GM19468 (cell line): Measurements from ENCODE around the gene SUMO3.
"Not testable (repeated sequence)": the region's sequence is repeated elsewhere in the genome, so short reads cannot be mapped to it uniquely, and the experiment has no call there.

Experiments
- ATAC-seq: cut with Tn5 transposase; IDR thresholded peaks from one replicate; pipeline ENCODE4 v1.9.1; 2021; ENCODE audit warnings: mild to moderate bottlenecking, moderate library complexity, moderate number of reproducible peaks; ENCODE audit not compliant: unreplicated experiment; ENCODE audit errors: extremely low read depth

SUMO3 gene

DNA sequence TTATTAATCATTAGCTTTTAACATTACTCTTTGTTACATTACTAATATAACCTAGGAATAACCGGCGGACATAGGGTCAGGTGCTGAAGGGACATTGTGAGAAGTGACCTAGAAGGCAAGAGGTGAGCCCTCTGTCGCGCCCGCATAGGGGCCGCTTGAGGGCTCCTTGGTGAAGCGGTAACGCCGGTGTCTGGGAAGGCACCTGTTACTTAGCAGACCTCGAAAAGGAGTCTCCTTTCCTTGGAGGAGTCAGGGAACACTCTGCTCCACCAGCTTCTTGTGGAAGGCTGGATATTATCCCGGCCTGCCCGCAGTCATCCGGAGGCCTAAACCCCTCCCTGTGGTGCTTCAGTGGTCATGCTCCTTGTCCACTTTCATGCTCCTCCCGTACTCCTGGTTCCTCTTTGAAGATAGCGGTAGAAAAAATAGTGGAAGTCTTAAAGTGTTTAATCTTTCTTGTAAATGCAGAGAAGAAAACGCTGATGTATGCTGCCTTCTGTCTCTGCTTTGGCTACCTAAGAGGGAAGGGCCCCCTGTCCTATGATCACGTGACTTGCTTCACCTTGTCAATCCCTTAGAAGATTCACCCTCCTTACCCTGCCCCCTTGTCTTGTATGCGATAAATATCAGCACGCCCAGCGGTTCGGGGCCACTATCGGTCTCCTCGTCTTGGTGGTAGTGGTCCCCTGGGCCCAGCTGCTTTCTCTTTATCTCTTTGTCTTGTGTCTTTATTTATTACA lies 14.8 kb upstream of the SUMO3 start:
- not testable (repeated sequence) for ATAC-seq

DNA sequence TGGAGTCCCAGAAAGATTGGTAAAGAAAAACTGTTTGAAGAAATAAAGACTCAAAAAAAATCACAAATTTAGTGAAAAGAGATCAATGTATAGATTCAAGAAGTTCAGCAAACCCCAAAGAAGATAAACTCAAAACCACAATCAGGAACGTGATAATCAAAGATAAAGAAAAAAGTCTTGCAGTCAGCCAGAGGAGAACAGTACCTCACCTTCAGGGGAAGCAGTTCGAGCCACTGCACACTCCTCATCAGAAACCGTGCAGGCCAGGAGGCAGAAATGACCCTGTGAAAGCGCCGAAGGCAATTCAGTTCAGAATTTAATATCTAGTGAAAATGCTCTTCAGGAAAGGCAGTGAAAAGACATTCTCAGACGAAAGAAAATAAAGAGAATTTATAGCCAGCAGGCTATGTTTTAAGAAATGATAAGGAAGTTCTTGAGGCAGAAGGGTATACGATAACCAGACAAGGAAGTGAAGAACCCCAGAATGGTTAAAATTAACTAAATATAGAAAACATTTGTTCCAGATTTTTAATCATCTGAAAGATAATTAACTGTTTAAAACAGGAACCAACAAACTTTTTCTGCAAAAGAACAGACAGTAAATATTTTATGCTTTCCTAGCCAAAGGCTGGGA lies 13.5 kb upstream of the SUMO3 start:
- ATAC-seq = no peak

DNA sequence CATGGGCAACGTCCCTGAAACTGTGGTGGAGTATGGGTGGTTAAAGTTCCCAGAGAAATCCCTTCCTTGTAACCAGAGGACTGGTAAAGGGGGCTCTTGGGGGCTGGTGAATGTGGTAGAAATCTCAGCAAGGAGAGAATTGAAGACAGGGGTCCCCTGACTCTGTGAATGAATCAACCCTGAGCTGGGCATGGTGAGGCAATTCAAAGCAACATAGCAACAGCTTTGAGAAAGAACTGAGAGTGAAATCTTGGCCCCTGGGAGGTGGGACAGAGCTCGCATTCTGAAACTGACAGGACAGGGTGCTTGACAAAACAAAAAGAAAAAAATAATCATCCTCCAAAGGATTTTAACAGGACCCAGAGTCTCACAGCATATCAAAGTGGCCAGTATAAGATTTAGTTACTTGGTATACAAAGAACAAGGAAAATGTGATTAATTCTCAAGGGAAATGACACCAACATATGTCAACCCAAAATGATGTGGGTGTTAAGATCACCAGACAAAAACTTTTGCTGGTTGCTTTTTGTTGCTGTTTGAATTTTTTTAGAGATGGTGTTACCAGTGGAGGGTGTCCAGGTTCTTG lies 11.7 kb upstream of the SUMO3 start:
- ATAC-seq = no peak

DNA sequence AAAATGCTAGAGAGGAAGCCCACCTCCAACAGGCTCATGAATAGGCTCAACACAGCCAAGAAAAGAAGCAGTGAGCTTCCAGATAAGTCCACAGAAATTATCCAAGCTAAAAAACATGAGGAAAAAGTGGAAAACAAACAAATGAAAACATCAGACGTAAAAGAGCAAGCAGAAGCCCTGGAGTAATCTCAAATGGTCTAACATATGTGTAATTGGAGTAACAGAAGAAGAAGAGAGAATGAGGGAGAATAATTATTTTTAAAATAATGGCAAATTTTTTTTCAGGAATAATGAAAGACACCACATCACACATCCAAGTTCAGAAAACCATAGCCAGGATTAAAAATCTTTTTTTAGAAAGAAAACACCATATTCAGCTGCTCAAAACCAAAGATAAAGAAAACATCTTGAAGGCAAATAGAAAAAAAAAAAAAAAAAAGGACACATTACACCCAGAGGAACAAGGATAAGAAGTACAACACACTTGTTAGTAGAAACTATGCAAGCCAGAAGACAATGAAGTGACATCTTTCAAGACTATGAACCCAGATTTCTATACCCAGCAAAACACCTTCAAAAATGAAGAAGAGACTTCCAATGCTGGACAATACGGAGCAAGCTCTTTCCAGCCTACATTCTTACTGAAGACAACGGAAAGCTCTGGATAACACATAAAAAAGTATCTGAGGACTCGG lies 10.6 kb upstream of the SUMO3 start:
- no peak for ATAC-seq

DNA sequence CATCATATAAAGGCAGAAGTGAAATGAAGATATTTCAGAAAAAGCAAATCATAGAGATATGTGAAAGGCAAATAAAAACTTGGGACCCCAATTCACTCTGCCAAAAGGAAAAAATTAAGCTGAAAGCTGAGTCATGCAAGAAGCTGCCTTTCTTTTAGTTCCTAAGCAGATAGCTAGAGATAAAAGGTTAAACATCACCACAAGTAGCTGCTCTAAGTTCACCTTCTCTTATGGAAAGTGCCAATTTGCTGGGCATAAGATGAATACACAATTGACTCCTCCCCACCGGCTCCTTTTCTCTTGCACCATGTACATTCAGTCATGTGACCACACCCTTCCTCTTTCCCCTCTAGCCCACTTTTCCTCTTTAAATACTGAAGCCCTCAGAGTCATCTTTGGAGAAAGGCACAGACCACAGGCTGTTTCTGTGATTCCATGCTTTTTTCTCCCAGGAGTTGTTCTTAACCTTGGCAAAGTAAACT lies 5.4 kb upstream of the SUMO3 start:
- ATAC-seq = no peak

DNA sequence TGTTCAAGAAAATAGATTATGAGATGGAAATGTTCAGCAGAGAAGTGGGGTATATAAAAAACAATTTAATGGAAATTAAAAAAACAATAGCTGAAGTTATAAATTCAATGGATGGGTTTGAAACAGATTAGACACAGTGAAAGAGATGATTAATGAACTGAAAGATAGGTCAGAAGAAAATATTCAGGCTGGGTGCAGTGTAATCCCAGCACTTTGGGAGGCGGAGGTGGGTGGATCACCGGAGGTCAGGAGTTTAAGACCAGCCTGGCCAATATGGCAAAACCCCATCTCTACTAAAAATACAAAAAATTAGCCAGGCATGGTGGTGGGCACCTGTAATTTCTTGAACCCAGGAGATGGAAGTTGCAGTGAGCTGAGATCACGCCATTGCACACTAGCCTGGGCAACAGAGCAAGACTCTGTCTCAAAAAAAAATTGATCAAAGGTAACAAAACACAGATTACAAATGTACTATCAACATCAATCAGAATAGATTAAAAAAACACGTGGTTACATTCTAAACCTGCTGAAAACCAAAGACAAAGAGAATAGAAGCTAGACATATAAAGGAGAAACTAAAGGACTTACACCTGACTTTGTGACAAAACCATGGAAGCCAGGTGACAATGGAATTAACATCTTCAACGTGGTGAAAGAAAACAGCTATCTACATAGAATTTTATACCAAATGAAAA lies 4.8 kb upstream of the SUMO3 start:
- no peak for ATAC-seq

DNA sequence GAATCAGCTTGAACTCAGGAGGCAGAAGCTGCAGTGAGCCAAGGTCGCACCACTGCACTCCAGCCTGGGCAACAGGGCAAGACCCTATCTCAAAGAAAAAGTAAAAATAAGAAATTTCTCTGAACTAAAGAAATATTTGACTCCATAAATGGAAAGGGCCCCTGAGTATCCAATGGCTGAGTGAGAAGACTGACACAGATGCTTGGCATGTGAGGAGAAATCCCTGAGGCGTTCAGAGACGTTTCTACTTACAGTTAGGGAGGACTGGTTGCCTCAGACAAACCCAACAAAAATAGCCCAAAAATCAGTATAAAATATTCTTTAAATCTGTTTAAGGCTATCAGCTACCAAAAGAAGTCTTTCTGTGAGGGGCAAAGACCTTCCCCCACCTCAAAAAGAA lies 3.0 kb upstream of the SUMO3 start:
- ATAC-seq = no peak

DNA sequence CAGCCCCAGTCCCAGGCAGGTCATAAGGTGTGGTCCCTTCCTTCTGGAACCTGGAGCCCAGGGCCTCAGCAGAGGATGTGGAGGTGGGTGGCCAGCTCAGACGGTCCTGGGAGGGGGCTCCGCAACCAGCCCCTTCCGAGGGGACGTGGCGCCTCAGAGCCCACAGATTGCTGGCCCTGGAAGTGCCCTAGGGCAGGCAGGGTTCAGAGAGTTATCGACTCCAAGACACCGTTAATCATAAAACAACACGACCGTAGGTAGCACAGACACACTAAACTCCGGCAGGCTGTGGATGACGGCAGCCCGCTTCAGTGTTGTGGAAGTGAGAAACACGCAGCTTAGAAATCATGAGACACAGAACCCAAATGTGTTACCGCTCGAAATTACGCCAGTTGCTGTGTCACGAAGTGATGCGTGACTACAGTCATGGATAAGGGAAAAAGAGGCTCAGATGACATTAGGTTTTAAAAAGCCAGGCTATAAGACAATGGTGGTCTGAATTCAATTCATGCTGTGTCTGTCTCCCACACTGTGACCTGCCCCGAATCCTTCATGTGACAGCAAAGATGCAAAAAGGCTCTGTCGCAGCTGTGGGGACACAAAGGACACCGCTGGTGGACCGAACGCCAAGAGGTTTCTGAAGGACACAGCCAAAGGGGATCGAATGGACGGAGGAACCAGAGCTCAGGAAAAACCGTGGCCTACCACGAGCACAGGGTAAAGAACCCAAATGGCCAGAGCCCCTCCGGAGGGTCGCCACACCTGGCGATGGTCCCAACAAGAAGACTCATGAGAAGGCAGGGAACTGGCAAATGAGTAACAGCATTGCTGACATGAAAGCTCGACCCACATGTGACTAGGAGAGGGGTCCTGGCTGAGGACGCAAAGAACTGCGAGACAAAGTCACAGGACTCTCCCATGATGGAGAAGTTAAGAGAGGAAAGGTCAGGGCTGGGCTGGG lies 1.7 kb upstream of the SUMO3 start:
- no peak for ATAC-seq

DNA sequence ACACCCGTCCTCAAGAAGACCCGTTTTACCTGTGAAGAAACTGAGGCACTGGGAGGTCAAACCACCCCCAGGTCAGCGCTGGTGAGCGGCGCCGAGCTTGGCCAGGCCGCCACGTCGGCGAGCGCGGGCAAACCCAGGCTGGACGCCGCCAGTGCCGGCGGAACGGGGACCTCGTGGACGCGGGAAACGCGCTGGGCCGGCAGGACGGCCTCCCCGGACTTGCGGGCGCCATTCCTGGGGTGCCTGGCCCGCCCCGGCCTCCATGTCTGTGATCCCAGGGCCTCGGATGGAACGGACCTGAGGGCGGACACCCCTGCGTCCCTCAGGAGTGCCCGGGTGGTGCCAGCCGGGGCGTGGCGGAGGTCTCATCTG lies 764 bp upstream of the SUMO3 start:
- ATAC-seq = no peak

DNA sequence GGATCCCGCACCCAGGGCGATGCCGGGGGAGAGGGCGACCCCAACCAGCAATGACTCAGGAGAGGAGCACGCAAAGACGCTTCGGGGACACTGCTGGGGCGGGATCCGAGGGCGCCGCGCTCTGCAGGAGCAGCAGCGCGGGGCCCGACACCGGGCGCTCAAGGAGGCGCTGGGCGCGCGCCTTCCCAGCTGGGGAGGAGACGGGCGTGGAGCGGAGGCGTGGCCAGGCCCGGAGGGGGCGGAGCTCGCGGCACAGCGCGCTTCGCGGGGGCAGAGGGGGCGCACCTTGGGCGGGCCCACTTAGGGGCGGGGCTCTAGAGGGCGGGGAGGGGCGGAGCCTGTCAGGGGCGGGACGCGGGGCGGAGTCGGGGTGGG lies 369 bp downstream of the SUMO3 start:
- ATAC-seq = peak; percentile 50

DNA sequence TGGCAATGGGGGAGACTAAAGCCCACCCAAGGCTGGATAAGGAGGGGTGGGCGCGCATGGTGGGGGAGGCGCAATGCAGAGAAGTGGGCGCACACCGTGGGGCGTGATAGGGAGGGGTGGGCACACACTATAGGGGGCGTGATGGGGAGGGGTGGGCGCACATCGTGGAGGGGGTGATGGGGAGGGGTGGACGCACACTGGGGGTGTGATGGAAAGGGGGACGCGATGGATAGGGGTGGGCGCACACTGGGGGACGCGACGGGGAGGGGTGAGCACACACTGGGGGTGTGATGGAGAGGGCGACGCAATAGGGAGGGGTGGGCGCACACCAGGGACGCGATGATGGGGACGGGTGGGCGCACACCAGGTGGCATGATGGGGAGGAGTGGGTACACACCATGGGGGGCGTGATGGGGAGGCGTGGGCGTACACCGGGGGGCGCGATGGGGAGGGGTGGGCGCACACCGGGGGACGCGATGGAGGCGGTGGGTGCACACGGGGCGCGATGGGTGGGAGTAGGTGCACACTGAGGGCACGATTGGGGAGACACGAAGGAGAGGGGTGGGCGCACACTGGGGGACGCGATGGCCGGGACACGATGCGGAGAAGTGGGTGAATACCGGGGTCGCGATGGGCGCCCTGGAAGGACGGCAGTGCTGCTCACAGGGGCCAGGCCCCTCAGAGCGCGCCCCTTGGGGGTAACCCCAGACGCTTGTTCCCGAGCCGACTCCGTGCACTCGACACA lies 929 bp downstream of the SUMO3 start:
- ATAC-seq = no peak

DNA sequence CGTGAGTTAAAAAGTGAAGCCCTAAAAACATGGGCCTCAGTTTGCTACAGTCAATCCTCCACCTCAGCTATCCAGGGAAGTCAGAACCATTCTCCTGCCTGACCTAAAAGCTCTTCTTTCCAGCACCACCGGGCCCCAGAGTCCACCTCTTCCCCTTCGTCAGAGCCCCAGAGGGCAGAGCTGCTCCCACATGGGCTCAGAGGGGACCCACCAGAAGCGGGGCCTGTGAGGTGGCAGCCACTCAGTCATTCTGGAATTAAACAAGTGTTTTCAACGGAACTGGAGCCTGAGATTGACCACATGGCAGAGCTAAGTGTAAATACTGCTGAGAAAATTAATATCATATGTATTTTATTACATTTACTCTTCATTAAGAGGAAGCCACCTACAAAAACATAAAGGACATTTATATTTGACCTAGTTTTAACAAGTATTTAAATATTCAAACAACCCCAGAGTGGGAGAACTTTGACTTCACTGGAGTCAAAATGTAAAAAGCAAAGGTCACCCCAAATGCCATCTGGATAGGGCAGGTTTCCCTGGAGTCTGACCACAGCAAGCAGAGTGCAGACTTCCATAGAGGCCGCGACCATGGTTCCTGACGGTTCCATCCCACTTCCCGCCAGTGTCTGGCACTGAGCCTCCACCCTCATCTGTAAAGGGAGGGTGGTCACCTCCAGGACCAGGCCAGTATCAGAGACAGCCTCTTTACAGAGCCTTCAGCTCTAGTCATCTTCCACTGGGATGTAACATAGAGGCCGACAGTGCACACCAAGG lies 1.8 kb downstream of the SUMO3 start:
- ATAC-seq = no peak

DNA sequence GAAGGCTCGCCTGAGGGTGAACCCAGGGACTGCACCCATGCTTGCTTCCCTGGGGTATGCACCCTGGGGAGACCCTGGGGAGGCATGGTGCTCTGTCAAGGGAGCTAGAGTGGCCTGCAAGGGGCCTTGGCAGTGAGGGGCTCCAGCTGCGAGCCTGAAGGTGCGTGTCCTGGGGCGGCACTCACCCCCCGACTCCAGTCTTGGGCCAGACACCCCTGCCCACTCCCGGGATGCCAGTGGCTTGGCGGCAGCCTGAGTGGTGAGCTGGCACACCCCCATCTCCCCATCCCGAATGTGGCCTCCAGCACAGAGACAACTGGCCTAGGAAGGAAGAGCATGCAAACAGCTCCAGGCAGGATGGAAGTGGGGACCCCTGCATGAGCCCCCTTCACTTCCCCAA lies 2.6 kb downstream of the SUMO3 start:
- ATAC-seq = no peak

DNA sequence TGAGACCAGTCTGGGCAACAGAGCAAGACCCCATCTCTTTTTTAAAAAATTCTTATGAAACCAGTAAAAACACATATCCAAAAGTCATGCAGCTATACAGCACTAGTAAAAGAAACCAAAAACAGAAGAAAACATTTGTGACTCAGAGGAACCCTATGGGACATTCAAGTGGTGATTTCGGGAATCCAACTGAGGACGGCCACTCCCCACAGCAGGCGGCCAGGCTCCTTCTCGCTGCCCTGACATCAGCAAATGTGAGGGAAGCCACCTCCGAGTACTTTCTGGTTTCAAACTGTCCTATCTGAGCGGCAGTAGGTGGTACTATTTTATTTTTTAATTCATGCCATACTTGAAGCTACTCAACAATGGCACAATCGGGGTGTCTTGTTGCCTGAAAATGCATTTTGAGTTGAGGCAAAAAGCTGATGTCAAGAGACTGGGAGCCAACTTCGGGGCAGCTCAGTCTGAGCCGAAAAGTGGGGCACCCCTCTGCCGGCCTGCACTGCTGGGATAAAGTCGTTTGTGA lies 3.3 kb downstream of the SUMO3 start:
- ATAC-seq = no peak

DNA sequence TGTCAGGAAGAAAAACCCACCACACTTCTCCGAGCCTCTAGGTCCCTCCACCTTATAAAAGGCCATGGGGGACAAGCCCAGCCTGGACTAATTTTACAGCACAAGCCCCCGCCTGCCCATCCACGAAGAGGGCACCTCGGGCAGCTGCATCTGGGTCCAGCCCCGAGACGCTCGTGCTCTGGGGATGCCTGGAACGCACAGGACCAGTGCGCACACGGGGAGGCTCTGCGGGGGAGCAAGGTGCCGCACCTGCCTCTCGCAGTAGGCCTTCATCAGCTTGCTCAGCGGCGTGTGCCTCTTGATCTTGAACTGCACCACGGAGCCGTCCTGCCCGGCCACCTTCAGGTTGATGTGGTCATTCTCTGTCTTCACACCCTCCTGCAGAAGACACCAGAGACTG lies 4.1 kb downstream of the SUMO3 start:
- ATAC-seq = no peak

DNA sequence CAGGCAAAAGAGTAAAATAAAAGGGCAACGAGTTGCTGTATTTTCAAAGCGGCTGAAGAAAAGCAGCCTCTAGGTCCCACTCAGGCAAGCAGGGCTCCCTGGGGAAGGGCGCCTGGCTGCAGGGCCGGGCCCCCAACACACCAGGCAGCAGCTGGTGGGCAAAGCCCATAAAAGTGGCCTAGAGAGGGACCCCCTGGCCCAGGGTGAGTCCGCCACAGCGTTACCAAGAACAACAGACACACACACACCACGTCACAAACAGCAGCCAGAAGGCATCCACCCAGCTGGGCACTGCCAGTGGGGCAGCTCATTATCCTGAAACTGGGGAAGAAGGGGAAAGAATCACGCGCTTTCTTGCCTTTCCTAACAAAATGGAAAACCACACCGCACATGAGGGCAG lies 4.7 kb downstream of the SUMO3 start:
- ATAC-seq = no peak

DNA sequence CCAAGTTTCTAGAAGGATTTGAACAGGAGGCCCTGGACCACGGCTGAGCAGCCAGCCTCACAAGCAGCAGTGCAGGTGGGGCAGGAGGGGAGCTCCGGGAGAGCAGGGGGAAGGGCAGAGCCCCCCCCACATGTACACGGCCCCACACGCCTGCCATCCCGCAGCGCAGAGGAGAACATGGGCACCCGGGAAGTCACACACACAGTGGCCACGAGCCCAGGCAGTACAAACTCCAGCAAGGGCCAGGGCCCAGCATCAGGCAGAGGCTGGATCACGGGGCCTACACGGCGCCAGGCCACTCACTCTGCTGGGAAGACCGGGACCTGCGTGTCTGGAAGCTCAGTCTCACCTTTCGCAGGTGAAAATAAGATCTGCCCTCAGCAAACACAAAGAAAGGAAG lies 5.2 kb downstream of the SUMO3 start:
- no peak for ATAC-seq

DNA sequence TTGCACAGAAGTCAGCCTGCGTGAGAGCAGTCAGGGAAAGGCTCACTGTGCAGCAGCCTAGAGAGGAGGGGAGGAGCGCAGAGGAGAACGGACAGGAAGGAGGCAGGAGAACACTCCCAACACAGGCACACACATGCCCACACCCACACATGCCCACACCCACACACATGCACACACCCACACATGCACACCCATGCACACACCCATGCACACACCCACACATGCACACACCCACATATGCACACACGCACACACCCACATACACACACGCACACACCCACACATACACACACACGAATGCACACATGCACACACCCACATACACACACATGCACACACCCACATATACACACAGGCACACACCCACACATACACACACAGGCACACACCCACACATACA lies 7.1 kb downstream of the SUMO3 start:
- ATAC-seq = no peak
